ENCODE measurements around the gene PEAK1. TPM values are rescaled to one million over a fixed set of nuclear protein-coding genes. Genes with fewer than 3 reads are reported as not detected.
A peak's percentile ranks its signal among the peaks of the same experiment; 100 is the strongest.
"Not testable (repeated sequence)": the region's sequence is repeated elsewhere in the genome, so short reads cannot be mapped to it uniquely, and the experiment has no call there.

PEAK1 gene
- total and polyA plus RNA-seq, 7 experiments from 2014 or later, result 1.2 to 31.0 (median 12.7) TPM

DNA sequence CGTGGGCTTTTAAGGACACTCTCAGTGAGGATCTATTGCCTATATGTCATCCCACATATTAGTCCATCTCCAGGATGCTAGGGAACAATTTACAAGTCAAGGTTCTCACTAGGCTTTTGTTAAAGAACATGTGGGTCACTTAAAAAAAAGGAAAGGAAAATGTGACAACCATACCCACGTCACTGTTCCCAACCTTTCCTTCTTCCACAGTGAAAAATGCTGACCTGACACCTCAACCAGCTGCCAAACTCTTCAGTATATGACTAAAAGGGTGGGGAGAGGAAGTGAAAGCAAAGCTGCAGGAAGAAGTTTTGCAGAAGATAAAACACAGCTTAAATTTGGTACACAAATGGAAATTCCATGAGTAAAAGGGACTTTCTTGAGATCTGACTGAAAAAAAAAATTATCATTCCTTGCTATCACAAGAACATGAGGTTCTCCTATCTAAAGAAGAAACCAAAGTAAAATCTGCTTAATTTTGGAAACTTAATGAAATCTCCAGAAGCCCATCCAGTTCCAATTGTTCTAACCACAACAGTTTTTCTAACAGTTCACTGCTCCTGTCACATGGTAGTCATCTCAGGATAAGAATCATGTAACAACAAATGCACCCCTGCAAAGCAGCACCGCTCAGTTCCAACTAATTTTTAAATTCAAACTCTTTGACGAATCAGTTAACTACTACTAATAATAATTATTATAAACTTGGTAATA lies 232.0 kb downstream of the PEAK1 start:
- peak overlapping the region in 6 of 10 donors; percentile 12 to 73 (median 31) for H3K4me3 Mint-ChIP-seq
- no peak overlapping the region for H3K27ac ChIP-seq (ENCODE audit: low read depth, low read length)

DNA sequence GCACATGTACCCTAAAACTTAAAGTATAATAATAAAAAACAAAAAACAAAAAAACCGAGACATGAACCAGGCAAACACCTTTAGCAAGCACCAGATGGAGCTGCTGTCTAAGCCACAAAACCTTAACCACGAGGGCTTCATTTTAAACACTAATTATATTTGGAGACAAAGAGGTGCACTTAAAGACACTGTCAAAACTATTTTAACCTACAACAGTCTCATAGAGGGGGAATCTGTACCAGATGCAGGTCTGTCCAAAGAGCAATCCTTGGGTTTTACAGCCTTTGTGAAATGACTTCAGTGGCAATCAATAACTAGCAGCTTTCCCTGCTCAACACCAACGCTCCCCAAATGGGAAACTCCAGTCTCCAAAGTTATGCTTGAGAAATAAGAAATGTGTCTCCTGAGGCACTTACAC lies 233.3 kb downstream of the PEAK1 start:
- H3K27ac Mint-ChIP-seq, result no peak overlapping the region
- peaks cover under 1 to 7% of the 10 kb centered on the region in 2 donors for H3K4me1 ChIP-seq (ENCODE audit: control insufficient read depth in 2 of 2, insufficient read depth in 2 of 2, low read length in 2 of 2)
- H3K36me3 ChIP-seq (ENCODE audit: control insufficient read depth in 2 of 3, insufficient read depth in 3 of 3, low read length in 3 of 3), result no peaks in the 10 kb centered on the region
- peaks cover 0 to 5% (median 0%) of the 10 kb centered on the region in 5 donors for H3K36me3 Mint-ChIP-seq
- no peaks in the 10 kb centered on the region for H3K27me3 Mint-ChIP-seq
- no peak for ATAC-seq
- no peaks in the 10 kb centered on the region for H3K27me3 ChIP-seq (ENCODE audit: control insufficient read depth in 2 of 2, insufficient read depth in 2 of 2, low read length in 2 of 2)
- H3K9me3 Mint-ChIP-seq, result no peaks in the 10 kb centered on the region
- H3K4me3 ChIP-seq (ENCODE audit: low read length), result no peak overlapping the region
- intact Hi-C loops (cut with micrococcal nuclease), result loop anchor here (1.0 to 10.0 kb wide), 6 partner anchors 68 to 357 kb away; partner anchors contain the start of genes HMG20A (in 1 of the 2) and PEAK1 (in 1 of the 2)
- H3K9me3 ChIP-seq (ENCODE audit: control insufficient read depth in 2 of 3, low read length in 3 of 3), result no peaks in the 10 kb centered on the region
- ChIA-PET CTCF (interaction anchor here (0.6 to 1.0 kb wide), 2 partner anchors 67 to 327 kb away, joined by 3 to 4 read pairs; no protein-coding TSS in a partner anchor), POLR2A (no interaction called here)
- H3K27ac ChIP-seq (ENCODE audit: low read depth, low read length), result no peak overlapping the region
- peak in 3 of 9 donors; percentile 13 to 30 (median 18) for DNase-seq
- peaks cover 12 to 57% (median 46%) of the 10 kb centered on the region in 7 donors for H3K4me1 Mint-ChIP-seq
- no peak overlapping the region for H3K4me3 Mint-ChIP-seq

More for the DNA sequence above, 232.0 kb downstream of the PEAK1 start:
- Mint-ChIP-seq H3K27me3 (no peaks in the 10 kb centered on the region), H3K27ac (peak overlapping the region in 8 of 9 donors; percentile 36 to 82 (median 62)), H3K9me3 (no peaks in the 10 kb centered on the region), H3K36me3 (peaks cover 0 to 5% (median 0%) of the 10 kb centered on the region in 5 donors), H3K4me1 (peaks cover 10 to 44% (median 36%) of the 10 kb centered on the region in 7 donors)
- peaks cover 0 to 6% of the 10 kb centered on the region in 2 donors for H3K4me1 ChIP-seq (ENCODE audit: control insufficient read depth in 2 of 2, insufficient read depth in 2 of 2, low read length in 2 of 2)
- CTCF ChIA-PET, result interaction anchor here (0.6 to 2.8 kb wide), 3 partner anchors 309 to 428 kb away, joined by 4 to 9 read pairs (median 6); no protein-coding TSS in a partner anchor
- no peaks in the 10 kb centered on the region for H3K36me3 ChIP-seq (ENCODE audit: control insufficient read depth in 2 of 3, insufficient read depth in 3 of 3, low read length in 3 of 3)
- peak; percentile 83 for ATAC-seq
- H3K4me3 ChIP-seq (ENCODE audit: low read length), result no peak overlapping the region
- H3K27me3 ChIP-seq (ENCODE audit: control insufficient read depth in 2 of 2, insufficient read depth in 2 of 2, low read length in 2 of 2), result no peaks in the 10 kb centered on the region
- DNase-seq, result peak in 3 of 9 donors; percentile 9 to 34 (median 19)
- POLR2A ChIA-PET, result no interaction called here
- H3K9me3 ChIP-seq (ENCODE audit: control insufficient read depth in 2 of 3, low read length in 3 of 3), result no peaks in the 10 kb centered on the region
- intact Hi-C loops (cut with micrococcal nuclease), result loop anchor here (2.0 to 10.0 kb wide), 4 partner anchors 69 to 355 kb away; partner anchors contain the start of genes HMG20A (in 1 of the 2) and PEAK1 (in 1 of the 2)

DNA sequence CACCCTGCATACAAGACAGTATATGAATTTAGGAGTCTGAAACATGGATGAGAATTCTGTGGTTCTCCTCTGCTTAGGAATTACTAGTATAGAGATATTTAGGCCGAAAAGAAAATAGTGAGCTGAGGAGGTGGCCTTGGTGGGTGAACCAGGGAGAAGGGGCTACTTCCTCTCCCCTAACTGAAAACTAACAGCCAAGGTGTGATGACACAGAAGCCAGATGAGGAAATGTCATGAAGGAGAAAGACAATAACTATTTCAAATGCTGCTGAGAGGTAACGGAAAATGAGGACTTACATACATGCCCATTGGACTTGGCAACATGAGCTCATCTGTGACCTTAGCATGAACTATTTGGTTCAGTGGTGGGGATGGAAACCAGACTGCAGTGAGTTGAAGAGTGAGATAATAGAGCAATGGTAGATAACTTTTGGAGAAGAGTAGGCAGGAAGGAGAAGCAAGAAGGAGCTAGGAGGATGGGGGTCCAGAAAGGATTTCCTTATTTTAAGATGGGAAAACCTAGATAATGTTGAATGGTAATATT lies 234.6 kb downstream of the PEAK1 start:
- Histone ChIP-seq H3K27ac (ENCODE audit: low read depth, low read length) (no peak overlapping the region), H3K4me1 (ENCODE audit: control insufficient read depth in 2 of 2, insufficient read depth in 2 of 2, low read length in 2 of 2) (peaks cover 14 to 16% of the 10 kb centered on the region in 2 donors), H3K27me3 (ENCODE audit: control insufficient read depth in 2 of 2, insufficient read depth in 2 of 2, low read length in 2 of 2) (no peaks in the 10 kb centered on the region), H3K36me3 (ENCODE audit: control insufficient read depth in 2 of 3, insufficient read depth in 3 of 3, low read length in 3 of 3) (no peaks in the 10 kb centered on the region), H3K9me3 (ENCODE audit: control insufficient read depth in 2 of 3, low read length in 3 of 3) (no peaks in the 10 kb centered on the region), H3K4me3 (ENCODE audit: low read length) (no peak overlapping the region)
- intact Hi-C loops (cut with micrococcal nuclease), result loop anchor here in 1 of 2 donors (5.0 to 10.0 kb wide), 2 partner anchors 211 to 237 kb away; partner anchors contain the start of genes HMG20A and PEAK1
- Mint-ChIP-seq H3K27ac (peak overlapping the region in 3 of 9 donors; percentile 14 to 49 (median 39)), H3K9me3 (no peaks in the 10 kb centered on the region), H3K36me3 (peaks cover 0 to 10% (median 0%) of the 10 kb centered on the region in 5 donors), H3K27me3 (no peaks in the 10 kb centered on the region), H3K4me1 (peaks cover 24 to 70% (median 58%) of the 10 kb centered on the region in 7 donors), H3K4me3 (peak overlapping the region in 1 of 10 donors; percentile 29)
- CTCF ChIA-PET, result no interaction called here
- POLR2A ChIA-PET, result interaction anchor here (0.9 kb wide), 1 partner anchor 103 kb away, joined by 3 read pairs; no protein-coding TSS in a partner anchor
- DNase-seq, result no peak
- ATAC-seq, result no peak

DNA sequence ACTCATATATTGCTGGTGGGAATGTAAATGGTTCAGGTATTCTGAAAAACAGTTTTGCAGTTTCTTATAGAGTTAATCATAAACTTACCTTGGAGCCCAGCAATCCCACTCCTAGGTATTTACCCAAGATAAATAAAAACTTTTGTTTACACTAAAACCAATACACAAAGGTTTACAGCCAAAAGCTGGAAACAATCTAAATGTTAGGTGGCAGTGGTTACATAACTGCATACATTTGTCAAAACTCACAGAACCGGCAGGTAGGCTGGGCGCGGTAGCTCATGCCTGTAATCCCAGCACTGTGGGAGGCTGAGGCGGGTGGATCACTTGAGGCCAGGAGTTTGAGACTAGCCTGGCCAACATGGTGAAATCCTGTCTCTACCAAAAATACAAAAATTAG lies 235.6 kb downstream of the PEAK1 start:
- H3K27ac Mint-ChIP-seq; CTCF ChIA-PET; DNase-seq; H3K27ac ChIP-seq (ENCODE audit: low read depth, low read length); POLR2A ChIA-PET; H3K4me3 ChIP-seq (ENCODE audit: low read length); H3K9me3 ChIP-seq (ENCODE audit: control insufficient read depth in 2 of 3, low read length in 3 of 3); ATAC-seq; H3K4me3 Mint-ChIP-seq; H3K36me3 ChIP-seq (ENCODE audit: control insufficient read depth in 2 of 3, insufficient read depth in 3 of 3, low read length in 3 of 3); H3K36me3 Mint-ChIP-seq; H3K27me3 Mint-ChIP-seq; H3K9me3 Mint-ChIP-seq; H3K27me3 ChIP-seq (ENCODE audit: control insufficient read depth in 2 of 2, insufficient read depth in 2 of 2, low read length in 2 of 2): not testable (repeated sequence)
- intact Hi-C loops (cut with micrococcal nuclease), result loop anchor here in 1 of 2 donors (10.0 kb wide), 1 partner anchor 210 kb away; no protein-coding TSS in a partner anchor
- H3K4me1 Mint-ChIP-seq, result peaks cover 30 to 74% (median 65%) of the 10 kb centered on the region in 7 donors
- peaks cover 23 to 25% of the 10 kb centered on the region in 2 donors for H3K4me1 ChIP-seq (ENCODE audit: control insufficient read depth in 2 of 2, insufficient read depth in 2 of 2, low read length in 2 of 2)

DNA sequence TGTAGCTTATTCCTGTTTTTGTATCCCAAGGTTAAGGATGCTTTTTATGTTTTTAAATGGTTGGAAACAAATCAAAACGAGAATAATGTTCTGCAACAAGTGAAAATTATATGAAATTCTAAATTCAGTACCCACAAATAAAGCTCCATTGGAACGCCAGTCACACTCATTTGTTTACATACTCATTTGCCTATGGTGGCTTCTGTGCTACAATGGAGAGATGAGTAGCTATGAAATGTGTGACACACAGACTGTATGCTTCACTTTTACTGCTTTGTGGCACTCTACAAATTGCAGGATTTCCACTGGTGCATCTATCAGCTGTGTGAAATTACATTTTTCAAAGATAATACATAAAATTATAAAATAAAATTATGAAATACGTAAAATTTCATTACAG lies 236.8 kb downstream of the PEAK1 start:
- no peaks in the 10 kb centered on the region for H3K9me3 Mint-ChIP-seq
- no peak for ATAC-seq
- H3K4me1 Mint-ChIP-seq, result peaks cover 35 to 76% (median 62%) of the 10 kb centered on the region in 7 donors
- Histone ChIP-seq H3K4me3 (ENCODE audit: low read length) (no peak overlapping the region), H3K9me3 (ENCODE audit: control insufficient read depth in 2 of 3, low read length in 3 of 3) (no peaks in the 10 kb centered on the region), H3K36me3 (ENCODE audit: control insufficient read depth in 2 of 3, insufficient read depth in 3 of 3, low read length in 3 of 3) (no peaks in the 10 kb centered on the region), H3K4me1 (ENCODE audit: control insufficient read depth in 2 of 2, insufficient read depth in 2 of 2, low read length in 2 of 2) (peaks cover 33 to 34% of the 10 kb centered on the region in 2 donors), H3K27me3 (ENCODE audit: control insufficient read depth in 2 of 2, insufficient read depth in 2 of 2, low read length in 2 of 2) (no peaks in the 10 kb centered on the region), H3K27ac (ENCODE audit: low read depth, low read length) (no peak overlapping the region)
- H3K27me3 Mint-ChIP-seq, result no peaks in the 10 kb centered on the region
- intact Hi-C loops (cut with micrococcal nuclease), result loop anchor here in 1 of 2 donors (10.0 kb wide), 1 partner anchor 208 kb away; no protein-coding TSS in a partner anchor
- ChIA-PET CTCF (interaction anchor here (0.6 kb wide), 1 partner anchor 34 kb away, joined by 3 read pairs; no protein-coding TSS in a partner anchor), POLR2A (no interaction called here)
- peaks cover 0 to 16% (median 0%) of the 10 kb centered on the region in 5 donors for H3K36me3 Mint-ChIP-seq
- no peak overlapping the region for H3K4me3 Mint-ChIP-seq
- H3K27ac Mint-ChIP-seq, result no peak overlapping the region
- no peak for DNase-seq

DNA sequence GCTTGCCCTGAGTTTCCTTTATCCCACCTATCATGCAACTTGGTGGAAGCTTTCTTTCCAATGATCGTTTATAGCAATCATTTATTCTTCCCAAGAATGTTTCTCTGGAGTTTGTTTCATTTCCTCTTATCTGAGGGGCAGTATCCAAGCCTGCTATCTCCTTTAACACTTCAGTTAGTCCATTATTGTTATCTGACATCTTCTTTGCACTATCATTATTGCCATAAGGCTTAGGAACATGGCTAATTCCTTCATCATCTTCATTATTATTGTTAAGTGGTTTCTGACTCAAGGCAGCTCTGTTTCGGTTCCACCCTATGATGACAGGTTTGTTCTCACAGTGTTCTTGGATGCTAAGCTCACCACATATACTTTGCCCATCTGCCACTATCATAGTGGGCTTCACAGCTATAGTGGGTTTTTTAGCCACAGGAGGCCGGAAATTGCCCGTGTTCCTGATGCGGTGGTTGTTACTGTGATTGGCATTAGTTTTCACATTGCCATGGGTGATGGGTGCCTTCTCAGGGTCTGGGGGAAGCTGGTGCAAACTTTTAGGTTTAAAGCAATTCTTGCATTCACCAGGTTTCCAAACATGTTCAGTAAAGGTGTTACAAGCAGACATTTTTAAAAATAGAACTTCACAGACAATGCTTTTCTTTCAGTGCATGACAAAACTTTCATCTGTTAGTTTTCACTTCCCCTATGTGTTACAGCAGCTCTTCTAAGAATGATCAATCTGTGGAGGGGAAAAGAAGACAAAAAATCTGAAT lies 238.4 kb downstream of the PEAK1 start:
- Histone ChIP-seq H3K4me3 (ENCODE audit: low read length) (no peak overlapping the region), H3K9me3 (ENCODE audit: control insufficient read depth in 2 of 3, low read length in 3 of 3) (no peaks in the 10 kb centered on the region), H3K27ac (ENCODE audit: low read depth, low read length) (no peak overlapping the region), H3K27me3 (ENCODE audit: control insufficient read depth in 2 of 2, insufficient read depth in 2 of 2, low read length in 2 of 2) (no peaks in the 10 kb centered on the region), H3K4me1 (ENCODE audit: control insufficient read depth in 2 of 2, insufficient read depth in 2 of 2, low read length in 2 of 2) (peaks cover 26 to 34% of the 10 kb centered on the region in 2 donors), H3K36me3 (ENCODE audit: control insufficient read depth in 2 of 3, insufficient read depth in 3 of 3, low read length in 3 of 3) (no peaks in the 10 kb centered on the region)
- CTCF ChIA-PET, result no interaction called here
- H3K36me3 Mint-ChIP-seq, result peaks cover 0 to 22% (median 3%) of the 10 kb centered on the region in 5 donors
- no peaks in the 10 kb centered on the region for H3K27me3 Mint-ChIP-seq
- intact Hi-C loops (cut with micrococcal nuclease), result loop anchor here in 1 of 2 donors (10.0 kb wide), 1 partner anchor 207 kb away; no protein-coding TSS in a partner anchor
- DNase-seq (no peak), ATAC-seq (peak; percentile 69)
- peaks cover 29 to 64% (median 46%) of the 10 kb centered on the region in 7 donors for H3K4me1 Mint-ChIP-seq
- POLR2A ChIA-PET, result interaction anchor here (1.0 kb wide), 1 partner anchor 240 kb away, joined by 3 read pairs; no protein-coding TSS in a partner anchor
- no peaks in the 10 kb centered on the region for H3K9me3 Mint-ChIP-seq
- peak overlapping the region in 5 of 10 donors; percentile 2 to 60 (median 30) for H3K4me3 Mint-ChIP-seq
- peak overlapping the region; percentile 6 to 88 (median 56) for H3K27ac Mint-ChIP-seq
